Smooth muscle cell (in vitro differentiated cells): ENCODE data around the gene CDH15. TPM values are rescaled to one million over a fixed set of nuclear protein-coding genes. Genes with fewer than 3 reads are reported as not detected.

Experiments used
- DNase-seq: peaks from one replicate; lab custom pipeline; 2025; ENCODE audit not compliant: unreplicated experiment; lab: John Stamatoyannopoulos, UW
- H2AFZ ChIP-seq: fragments of 200-600 bp; sonication (generic); 2 replicates; pipeline ENCODE4 v1.6.0; 2016; ENCODE audit warnings: antibody characterized with exemption, low read depth, mild to moderate bottlenecking
- H3F3A ChIP-seq: fragments of 200-600 bp; sonication (generic); 2 replicates; pipeline ENCODE4 v1.6.0; 2017; ENCODE audit warnings: antibody characterized with exemption, low read depth
- H3K27ac ChIP-seq: fragments of 200-600 bp; sonication (generic); 2 replicates; pipeline ENCODE4 v1.5.1; 2016; ENCODE audit warnings: low read depth, mild to moderate bottlenecking
- H3K27me3 ChIP-seq: fragments of 200-600 bp; sonication (generic); 2 replicates; pipeline ENCODE4 v1.6.1; 2016; ENCODE audit warnings: low read depth, mild to moderate bottlenecking
- H3K36me3 ChIP-seq: fragments of 200-600 bp; sonication (generic); 2 replicates; pipeline ENCODE4 v1.5.1; 2016; ENCODE audit warnings: low read depth
- H3K4me1 ChIP-seq: fragments of 200-600 bp; sonication (generic); 2 replicates; pipeline ENCODE4 v1.5.1; 2016; ENCODE audit warnings: low read depth
- H3K4me2 ChIP-seq: fragments of 200-600 bp; sonication (generic); 2 replicates; pipeline ENCODE4 v1.6.0; 2016; ENCODE audit warnings: mild to moderate bottlenecking
- H3K4me3 ChIP-seq: fragments of 200-600 bp; sonication (generic); 2 replicates; pipeline ENCODE4 v1.5.1; 2016; ENCODE audit warnings: mild to moderate bottlenecking
- H3K79me2 ChIP-seq: fragments of 200-600 bp; sonication (generic); 2 replicates; pipeline ENCODE4 v1.6.0; 2016; ENCODE audit warnings: low read depth, mild to moderate bottlenecking
- H3K9ac ChIP-seq: fragments of 200-600 bp; sonication (generic); 2 replicates; pipeline ENCODE4 v1.6.0; 2016; ENCODE audit warnings: low read depth
- H3K9me3 ChIP-seq: fragments of 200-600 bp; sonication (generic); replicated peaks from 2 replicates; pipeline ENCODE4 v1.5.1; 2016; ENCODE audit warnings: low read depth
- H4K20me1 ChIP-seq: fragments of 200-600 bp; sonication (generic); 2 replicates; pipeline ENCODE4 v1.6.0; 2016; ENCODE audit warnings: low read depth
- CTCF ChIP-seq: fragments of 200-600 bp; sonication (generic); IDR thresholded peaks from 2 replicates; pipeline ENCODE4 v1.5.1; 2017; ENCODE audit warnings: borderline replicate concordance, mild to moderate bottlenecking, antibody characterized with exemption; ENCODE audit not compliant: insufficient read depth, poor library complexity, severe bottlenecking
- WGBS: methylation state at CpG from one replicate; pipeline ENCODE4 v1.1.7; 2016; ENCODE audit warnings: low lambda C conversion rate; 5-methylcytosine and 5-hydroxymethylcytosine counted together
- polyA plus RNA-seq: library from polyadenylated mRNA; unstranded; fragments of >200 nt; fragmentation: Nextera tagmentation; extraction: Ambion mirVana; gene quantifications from 2 replicates; pipeline ENCODE4 v1.2.1, GENCODE V29; 2016
- total RNA-seq: library from RNA; depleted of rRNA; stranded (reverse); fragments of >200 nt; gene quantifications from 2 replicates; pipeline ENCODE4 v1.2.3, GENCODE V29; 2014

CDH15 gene
- total and polyA plus RNA-seq, 2 experiments from 2014 or later = 0.36 to 1.4 TPM

- WGBS = 94% methylated on average over 22 of the region's 22 CpGs
- no peak overlapping the region for H3K4me2 ChIP-seq
- H3K4me3 ChIP-seq = no peak overlapping the region
- no peak for DNase-seq
- H3K36me3 ChIP-seq = no peaks in the 10 kb centered on the region
- no peaks in the 10 kb centered on the region for H4K20me1 ChIP-seq
- TF ChIP-seq CTCF = no peak
- H3K27ac ChIP-seq = no peak overlapping the region
- H3K9me3 ChIP-seq = no peaks in the 10 kb centered on the region
- no peaks in the 10 kb centered on the region for H3K79me2 ChIP-seq
- H2AFZ ChIP-seq = no peak overlapping the region
- H3K27me3 ChIP-seq = no peaks in the 10 kb centered on the region
- H3K9ac ChIP-seq = no peak overlapping the region
- no peaks in the 10 kb centered on the region for H3F3A ChIP-seq
- no peaks in the 10 kb centered on the region for H3K4me1 ChIP-seq
Observed at GRCh38 chr16:89143911-89144675, 27.5 kb upstream of the CDH15 start.

GRCh38 chr16:89144681-89145080 lies 26.9 kb upstream of the CDH15 start:
- Histone ChIP-seq H3F3A (no peaks in the 10 kb centered on the region), H3K79me2 (no peaks in the 10 kb centered on the region), H3K27ac (no peak overlapping the region), H4K20me1 (no peaks in the 10 kb centered on the region), H3K36me3 (no peaks in the 10 kb centered on the region), H3K9me3 (no peaks in the 10 kb centered on the region), H3K4me1 (no peaks in the 10 kb centered on the region), H3K4me3 (no peak overlapping the region), H2AFZ (no peak overlapping the region), H3K27me3 (no peaks in the 10 kb centered on the region), H3K4me2 (no peak overlapping the region), H3K9ac (no peak overlapping the region)
- no peak for DNase-seq
- TF ChIP-seq CTCF = no peak
- 95% methylated on average over 6 of the region's 6 CpGs for WGBS

- DNase-seq = no peak
- no peak overlapping the region for H3K4me2 ChIP-seq
- H3K27ac ChIP-seq = no peak overlapping the region
- H2AFZ ChIP-seq = no peak overlapping the region
- H3K36me3 ChIP-seq = no peaks in the 10 kb centered on the region
- no peak for TF ChIP-seq CTCF
- no peaks in the 10 kb centered on the region for H3K79me2 ChIP-seq
- H3K9me3 ChIP-seq = no peaks in the 10 kb centered on the region
- no peak overlapping the region for H3K4me3 ChIP-seq
- no peak overlapping the region for H3K9ac ChIP-seq
- 96% methylated on average over 22 of the region's 25 CpGs for WGBS
- no peaks in the 10 kb centered on the region for H4K20me1 ChIP-seq
- no peaks in the 10 kb centered on the region for H3K4me1 ChIP-seq
- H3F3A ChIP-seq = no peaks in the 10 kb centered on the region
- no peaks in the 10 kb centered on the region for H3K27me3 ChIP-seq
Observed at GRCh38 chr16:89145406-89146161, 26.0 kb upstream of the CDH15 start.
